Mesenchymal stem cell (in vitro differentiated cells and primary cell): ENCODE data around the gene TOX3.
A peak's percentile ranks its signal among the peaks of the same experiment; 100 is the strongest.

Source experiments
- DNase-seq: peaks from one replicate; pipeline ENCODE4 v3.0.0-alpha.2; 2013
- H2AFZ ChIP-seq: one replicate; pipeline ENCODE4 v1.6.1; 2013; ENCODE audit warnings: low read depth, mild to moderate bottlenecking, control low read depth, inconsistent platforms, low read length, moderate library complexity
- H2AK5ac ChIP-seq: 2 replicates; pipeline ENCODE4 v1.6.1; 2013; ENCODE audit warnings: low read length, moderate library complexity, mild to moderate bottlenecking, inconsistent platforms; ENCODE audit not compliant: severe bottlenecking
- H2BK120ac ChIP-seq: one replicate; pipeline ENCODE4 v1.6.1; 2013; ENCODE audit warnings: low read depth, mild to moderate bottlenecking, inconsistent platforms, low read length, moderate library complexity
- H2BK12ac ChIP-seq, 2 experiments: one replicate each; pipeline ENCODE4 v1.6.1; 2013; ENCODE audit warnings: inconsistent platforms in 2 of 2, low read length in 2 of 2, mild to moderate bottlenecking in 2 of 2, moderate library complexity in 2 of 2, control low read depth in 1 of 2
- H2BK15ac ChIP-seq: one replicate; pipeline ENCODE4 v1.6.1; 2013; ENCODE audit warnings: mild to moderate bottlenecking, low read depth, inconsistent platforms; ENCODE audit not compliant: poor library complexity, severe bottlenecking
- H2BK5ac ChIP-seq: 2 replicates; pipeline ENCODE4 v1.6.1; 2013; ENCODE audit warnings: low read depth, mild to moderate bottlenecking, low read length, control low read depth, inconsistent platforms; ENCODE audit not compliant: poor library complexity, severe bottlenecking
- H3K14ac ChIP-seq, 2 experiments: one replicate each; pipeline ENCODE4 v1.6.1; 2013; ENCODE audit warnings: inconsistent platforms in 2 of 2, low read length in 2 of 2, control low read depth in 1 of 2, mild to moderate bottlenecking in 1 of 2, moderate library complexity in 1 of 2
- H3K18ac ChIP-seq, 2 experiments: one replicate each; pipeline ENCODE4 v1.6.1; 2013; ENCODE audit warnings: inconsistent platforms in 2 of 2, low read length in 2 of 2, control low read depth in 1 of 2, low read depth in 1 of 2, mild to moderate bottlenecking in 1 of 2
- H3K23ac ChIP-seq, 2 experiments: one replicate each; pipeline ENCODE4 v1.6.1; 2013; ENCODE audit warnings: inconsistent platforms in 2 of 2, low read length in 2 of 2, mild to moderate bottlenecking in 2 of 2, moderate library complexity in 2 of 2, control low read depth in 1 of 2
- H3K27ac ChIP-seq: 2 replicates; pipeline ENCODE4 v1.5.1; 2013; ENCODE audit warnings: mild to moderate bottlenecking, moderate library complexity, low read length, control low read depth, inconsistent platforms; ENCODE audit not compliant: poor library complexity, severe bottlenecking
- H3K27me3 ChIP-seq, 2 experiments: 2 replicates each; pipeline versions ENCODE4 v1.6.1 to v1.7.0; 2013; ENCODE audit warnings: low read length in 2 of 2, mild to moderate bottlenecking in 2 of 2, moderate library complexity in 2 of 2, control low read depth in 1 of 2, inconsistent platforms in 1 of 2; ENCODE audit not compliant: control insufficient read depth in 1 of 2, insufficient read depth in 1 of 2
- H3K36me3 ChIP-seq, 2 experiments: 2 replicates each; pipeline versions ENCODE4 v1.6.1 to v1.7.0; 2013; ENCODE audit warnings: low read length in 2 of 2, control low read depth in 1 of 2, inconsistent platforms in 1 of 2, low read depth in 1 of 2, mild to moderate bottlenecking in 1 of 2; ENCODE audit not compliant: insufficient read depth in 2 of 2, control insufficient read depth in 1 of 2
- H3K4ac ChIP-seq, 2 experiments: one replicate each; pipeline ENCODE4 v1.6.1; 2013; ENCODE audit warnings: inconsistent platforms in 2 of 2, low read length in 2 of 2, mild to moderate bottlenecking in 2 of 2, moderate library complexity in 2 of 2, control low read depth in 1 of 2, low read depth in 1 of 2
- H3K4me1 ChIP-seq: 2 replicates; pipeline ENCODE4 v1.6.1; 2013; ENCODE audit warnings: low read depth, low read length, control low read depth; ENCODE audit not compliant: control insufficient read depth, insufficient read depth
- H3K4me2 ChIP-seq: 2 replicates; pipeline ENCODE4 v1.6.1; 2013; ENCODE audit warnings: low read length, mild to moderate bottlenecking, inconsistent platforms; ENCODE audit not compliant: poor library complexity, severe bottlenecking
- H3K4me3 ChIP-seq, 2 experiments: 2 replicates each; pipeline versions ENCODE4 v1.5.1 to v1.7.0; 2013; ENCODE audit warnings: low read length in 2 of 2, mild to moderate bottlenecking in 2 of 2, control low read depth in 1 of 2, low read depth in 1 of 2; ENCODE audit not compliant: insufficient read depth in 1 of 2
- H3K79me1 ChIP-seq: replicated peaks from 2 replicates; pipeline ENCODE4 v1.6.1; 2013; ENCODE audit warnings: mild to moderate bottlenecking, control low read depth, low read length, inconsistent platforms; ENCODE audit not compliant: poor library complexity, severe bottlenecking
- H3K9ac ChIP-seq: 2 replicates; pipeline ENCODE4 v1.7.0; 2013; ENCODE audit warnings: mild to moderate bottlenecking, low read length, moderate library complexity
- H3K9me3 ChIP-seq: 2 replicates; pipeline ENCODE4 v1.7.0; 2013; ENCODE audit warnings: mild to moderate bottlenecking, low read length; ENCODE audit not compliant: control insufficient read depth
- H4K8ac ChIP-seq: one replicate; pipeline ENCODE4 v1.6.1; 2013; ENCODE audit warnings: inconsistent platforms, mild to moderate bottlenecking, low read length, moderate library complexity
- H4K91ac ChIP-seq: one replicate; pipeline ENCODE4 v1.6.1; 2013; ENCODE audit warnings: mild to moderate bottlenecking, low read length, inconsistent platforms
- WGBS: methylation state at CpG from one replicate; pipeline ENCODE4 v1.1.7; 2013; ENCODE audit warnings: mixed read lengths; 5-methylcytosine and 5-hydroxymethylcytosine counted together

Gene TOX3

DNA sequence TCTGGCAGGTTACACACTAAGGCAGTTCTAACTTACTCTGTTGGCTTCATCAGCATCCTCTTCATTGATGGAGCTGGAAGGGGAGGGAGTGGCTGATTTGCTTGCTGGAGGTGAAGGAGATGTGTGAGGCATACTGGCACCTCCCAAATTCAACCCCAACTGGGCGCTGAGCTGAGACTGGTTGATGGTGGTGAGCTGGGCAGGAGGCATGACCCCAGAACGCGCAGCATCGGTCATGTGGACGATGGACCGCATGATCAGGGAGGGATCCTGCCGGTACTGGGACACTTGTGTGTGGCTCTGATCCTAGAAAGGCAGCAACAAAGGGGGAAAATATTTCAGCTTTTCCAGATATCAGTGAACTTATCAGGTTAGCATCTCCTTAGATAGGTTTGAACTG is 96.7 kb downstream of the TOX3 start:
- Histone ChIP-seq H2AK5ac (no peak overlapping the region), H3K4me2 (no peak overlapping the region), H3K27ac (no peak overlapping the region), H3K36me3 (no peaks in the 10 kb centered on the region), H2BK120ac (no peak overlapping the region), H3K27me3 (no peaks in the 10 kb centered on the region), H3K9me3 (no peaks in the 10 kb centered on the region), H4K8ac (no peak overlapping the region), H3K18ac (no peak overlapping the region), H3K9ac (no peak overlapping the region), H3K79me1 (no peaks in the 10 kb centered on the region), H2BK12ac (no peak overlapping the region), H3K4me3 (peak overlapping the region in 1 of 2 experiments; percentile 7), H3K23ac (no peak overlapping the region), H2BK15ac (no peak overlapping the region), H3K4ac (no peak overlapping the region), H3K4me1 (no peaks in the 10 kb centered on the region), H3K14ac (no peak overlapping the region), H4K91ac (no peak overlapping the region), H2AFZ (no peak overlapping the region), H2BK5ac (no peak overlapping the region)
- DNase-seq = no peak
- 81% methylated on average over 7 of the region's 7 CpGs for WGBS

DNA sequence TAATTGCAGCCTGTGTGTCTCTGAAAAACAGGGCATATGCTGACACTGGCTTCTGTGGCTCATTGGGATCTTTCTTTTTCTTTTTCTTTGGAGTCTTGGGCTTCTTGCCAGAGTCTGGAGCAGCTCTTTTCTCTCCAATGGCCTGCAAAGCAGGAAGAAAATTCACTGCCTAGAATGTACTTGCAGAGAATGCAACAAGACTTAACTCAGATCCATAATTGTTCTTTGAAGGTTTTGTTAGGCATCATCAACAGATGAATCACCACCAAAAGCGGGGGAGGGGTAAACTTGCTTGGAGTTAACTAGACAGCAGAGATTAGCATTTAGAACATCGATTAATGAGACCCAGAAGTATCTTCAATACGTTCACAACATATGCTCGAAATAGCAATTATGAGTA is 100.9 kb downstream of the TOX3 start:
- 80% methylated on average over 2 of the region's 4 CpGs for WGBS
- H3K27me3 ChIP-seq = no peaks in the 10 kb centered on the region

DNA sequence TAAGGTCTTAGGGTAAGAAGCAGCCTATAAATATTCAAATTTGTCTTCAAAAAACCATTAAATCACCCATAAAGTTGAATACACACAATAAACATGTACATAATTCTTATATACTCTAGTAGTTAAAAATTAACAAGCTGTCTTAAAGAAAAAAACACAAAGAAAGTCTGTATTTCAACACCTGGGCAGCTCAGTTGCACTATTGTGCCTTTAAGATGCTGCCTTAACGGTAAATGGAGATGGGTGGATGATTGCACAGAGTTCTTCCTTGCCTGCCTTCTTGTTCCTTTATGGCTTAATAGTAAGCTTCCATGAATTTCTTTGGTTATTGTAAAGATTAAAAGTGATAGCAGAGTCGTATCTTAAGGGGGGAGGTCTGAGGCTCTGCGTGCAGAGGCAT is 105.1 kb downstream of the TOX3 start:
- H3K4me3 ChIP-seq = no peak overlapping the region
- no peaks in the 10 kb centered on the region for H3K79me1 ChIP-seq
- no peak overlapping the region for H3K4ac ChIP-seq
- no peak for DNase-seq
- H3K27me3 ChIP-seq = no peaks in the 10 kb centered on the region
- H3K9ac ChIP-seq = no peak overlapping the region
- no peak overlapping the region for H2BK5ac ChIP-seq
- no peak overlapping the region for H3K18ac ChIP-seq
- H2AFZ ChIP-seq = no peak overlapping the region
- no peak overlapping the region for H3K4me2 ChIP-seq
- no peak overlapping the region for H4K8ac ChIP-seq
- H2BK15ac ChIP-seq = no peak overlapping the region
- H3K14ac ChIP-seq = no peak overlapping the region
- H3K23ac ChIP-seq = no peak overlapping the region
- WGBS = 88% methylated on average over 3 of the region's 3 CpGs
- no peak overlapping the region for H3K27ac ChIP-seq
- H3K36me3 ChIP-seq = peaks cover 0 to 4% of the 10 kb centered on the region in 2 experiments
- H3K4me1 ChIP-seq = no peaks in the 10 kb centered on the region
- no peaks in the 10 kb centered on the region for H3K9me3 ChIP-seq
- no peak overlapping the region for H2BK12ac ChIP-seq
- H2BK120ac ChIP-seq = no peak overlapping the region
- H4K91ac ChIP-seq = no peak overlapping the region
- no peak overlapping the region for H2AK5ac ChIP-seq

More for the DNA sequence above, 100.9 kb downstream of the TOX3 start:
- Histone ChIP-seq H2BK5ac (no peak overlapping the region), H3K23ac (no peak overlapping the region), H3K27ac (no peak overlapping the region), H2BK120ac (no peak overlapping the region), H2AK5ac (no peak overlapping the region), H3K18ac (no peak overlapping the region), H3K79me1 (no peaks in the 10 kb centered on the region), H3K4ac (no peak overlapping the region), H3K4me2 (no peak overlapping the region), H3K9ac (no peak overlapping the region), H4K91ac (no peak overlapping the region), H3K14ac (no peak overlapping the region), H2BK15ac (no peak overlapping the region), H3K9me3 (no peaks in the 10 kb centered on the region), H2BK12ac (no peak overlapping the region), H4K8ac (no peak overlapping the region), H3K4me1 (no peaks in the 10 kb centered on the region), H3K4me3 (no peak overlapping the region), H2AFZ (no peak overlapping the region), H3K36me3 (no peaks in the 10 kb centered on the region)
- no peak for DNase-seq

DNA sequence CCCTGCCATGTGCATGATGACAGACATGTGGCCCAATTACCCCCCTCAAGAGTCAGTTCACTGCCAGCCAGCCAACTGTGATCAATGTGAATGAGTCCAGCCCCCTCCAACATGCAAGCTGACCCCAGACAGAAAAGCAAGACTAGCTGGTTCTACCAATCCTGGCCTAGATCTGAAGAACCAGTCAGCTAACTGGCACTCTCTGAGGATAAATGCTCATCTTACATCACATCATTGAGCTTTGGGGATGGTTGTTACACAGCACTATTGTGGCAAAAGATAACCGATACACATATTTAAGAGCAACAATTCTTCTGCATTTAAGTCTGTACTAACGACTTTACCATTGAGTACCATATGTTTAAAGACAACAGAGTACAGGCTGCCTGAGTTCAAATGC is 106.7 kb downstream of the TOX3 start:
- no peak overlapping the region for H2AK5ac ChIP-seq
- no peaks in the 10 kb centered on the region for H3K9me3 ChIP-seq
- no peak overlapping the region for H4K91ac ChIP-seq
- no peak overlapping the region for H2BK12ac ChIP-seq
- no peak overlapping the region for H2AFZ ChIP-seq
- no peak overlapping the region for H3K23ac ChIP-seq
- DNase-seq = no peak
- H3K14ac ChIP-seq = no peak overlapping the region
- 58% methylated on average over 2 of the region's 2 CpGs for WGBS
- H3K4ac ChIP-seq = no peak overlapping the region
- no peaks in the 10 kb centered on the region for H3K27me3 ChIP-seq
- no peak overlapping the region for H3K4me3 ChIP-seq
- H3K36me3 ChIP-seq = peaks cover 0 to 4% of the 10 kb centered on the region in 2 experiments
- no peak overlapping the region for H3K27ac ChIP-seq
- no peak overlapping the region for H3K18ac ChIP-seq
- no peak overlapping the region for H2BK120ac ChIP-seq
- H3K4me2 ChIP-seq = no peak overlapping the region
- H3K4me1 ChIP-seq = no peaks in the 10 kb centered on the region
- no peak overlapping the region for H2BK5ac ChIP-seq
- no peak overlapping the region for H3K9ac ChIP-seq
- no peak overlapping the region for H4K8ac ChIP-seq
- no peaks in the 10 kb centered on the region for H3K79me1 ChIP-seq
- no peak overlapping the region for H2BK15ac ChIP-seq
